GM19455 (cell line): ENCODE data around the gene NSL1.

Experiments used
- ATAC-seq: cut with Tn5 transposase; IDR thresholded peaks from one replicate; pipeline ENCODE4 v1.9.1; 2021; ENCODE audit not compliant: unreplicated experiment

Gene NSL1

DNA sequence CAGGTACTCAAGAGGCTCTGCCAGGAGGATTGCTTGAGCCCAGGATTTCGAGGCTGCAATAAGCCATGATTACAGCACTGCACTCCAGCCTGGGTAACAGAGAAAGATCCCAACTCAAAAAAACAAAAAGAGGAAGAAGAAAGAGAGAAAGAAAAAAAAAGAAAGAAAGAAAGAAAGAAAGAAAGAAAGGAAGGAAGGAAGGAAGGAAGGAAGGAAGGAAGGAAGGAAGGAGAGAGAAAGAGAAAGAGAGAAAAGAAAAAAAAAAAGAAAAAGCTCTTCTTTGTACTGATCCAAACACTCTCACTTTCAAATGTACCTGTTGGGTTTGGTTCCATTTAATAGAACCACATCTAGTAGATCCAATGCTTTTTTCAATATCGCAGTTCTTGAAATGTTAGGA lies 103.8 kb downstream of the NSL1 start:
- ATAC-seq, result no peak

DNA sequence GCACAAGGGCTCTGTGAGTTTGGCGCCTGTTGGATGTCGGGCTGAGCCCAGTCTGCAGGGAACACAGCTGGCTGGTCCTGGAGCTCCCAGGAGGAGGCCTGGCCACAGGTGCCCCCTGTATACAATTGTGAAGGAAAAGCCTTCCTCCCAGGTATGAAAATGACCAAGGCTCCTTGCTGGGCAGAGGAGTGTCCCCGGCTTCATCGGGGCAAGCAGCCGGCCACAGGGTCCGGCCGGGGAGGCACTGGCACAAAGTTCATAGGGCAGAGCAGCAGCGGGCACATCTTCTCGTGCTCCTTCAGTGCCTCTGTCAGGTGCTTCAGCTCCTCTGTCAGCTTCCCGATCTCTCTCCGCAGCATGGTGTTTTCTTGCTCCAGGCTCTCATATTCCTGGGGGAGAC lies 105.0 kb downstream of the NSL1 start:
- ATAC-seq, result no peak

DNA sequence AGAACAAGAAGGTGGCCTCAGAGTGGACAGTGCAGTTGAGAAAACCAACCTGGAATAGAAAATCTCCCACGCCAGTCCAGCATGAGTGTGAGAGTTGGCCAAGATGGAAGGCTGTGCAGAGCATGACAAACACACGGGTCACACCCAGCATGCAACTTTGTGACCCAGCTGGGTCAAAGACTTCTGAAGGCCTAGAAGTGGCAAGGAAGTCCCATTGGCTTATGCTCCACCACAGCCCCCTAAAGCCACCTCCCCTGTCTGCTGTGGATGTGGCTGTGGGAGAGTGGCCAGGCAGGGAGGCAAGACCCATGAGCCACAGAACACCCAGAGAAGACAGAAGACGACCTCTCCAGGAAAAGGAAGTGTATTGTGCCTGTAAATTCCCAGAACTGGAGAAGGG lies 105.5 kb downstream of the NSL1 start:
- ATAC-seq, result no peak

GRCh38 chr1:212685429-212685828 lies 106.1 kb downstream of the NSL1 start:
- no peak for ATAC-seq

DNA sequence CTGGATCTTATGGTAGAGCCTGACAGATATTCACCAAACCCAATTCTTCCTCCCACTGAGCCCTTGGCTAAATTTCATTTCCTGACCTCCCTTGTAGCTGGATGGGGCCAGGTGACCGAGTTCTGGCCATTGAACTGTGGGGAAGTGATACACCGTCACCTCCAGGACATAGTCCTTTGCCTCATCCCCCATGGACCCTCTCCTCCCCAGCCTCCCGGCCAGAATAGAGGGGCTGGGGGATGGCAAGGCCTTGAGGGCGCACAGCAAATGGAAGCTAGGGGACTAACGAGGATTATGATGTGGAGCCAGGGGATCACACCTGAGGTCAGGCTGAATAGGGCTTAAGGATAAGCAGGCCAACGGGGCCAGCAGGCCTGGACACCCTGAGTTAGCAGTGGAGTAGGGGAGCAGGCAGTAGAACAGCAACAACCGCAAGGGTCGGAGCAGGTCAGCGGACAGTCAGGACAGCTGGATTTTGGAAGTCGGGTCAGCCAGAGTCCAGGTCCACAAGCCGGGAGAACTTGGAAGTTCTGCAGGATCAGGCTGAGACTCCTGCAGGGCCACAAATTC lies 107.0 kb downstream of the NSL1 start:
- ATAC-seq, result no peak

GRCh38 chr1:212684076-212684475 lies 107.5 kb downstream of the NSL1 start:
- ATAC-seq, result no peak

GRCh38 chr1:212683357-212683722 lies 108.2 kb downstream of the NSL1 start:
- peak; percentile 77 for ATAC-seq

- ATAC-seq, result no peak
Measured at GRCh38 chr1:212680680-212681389, 110.7 kb downstream of the NSL1 start.

DNA sequence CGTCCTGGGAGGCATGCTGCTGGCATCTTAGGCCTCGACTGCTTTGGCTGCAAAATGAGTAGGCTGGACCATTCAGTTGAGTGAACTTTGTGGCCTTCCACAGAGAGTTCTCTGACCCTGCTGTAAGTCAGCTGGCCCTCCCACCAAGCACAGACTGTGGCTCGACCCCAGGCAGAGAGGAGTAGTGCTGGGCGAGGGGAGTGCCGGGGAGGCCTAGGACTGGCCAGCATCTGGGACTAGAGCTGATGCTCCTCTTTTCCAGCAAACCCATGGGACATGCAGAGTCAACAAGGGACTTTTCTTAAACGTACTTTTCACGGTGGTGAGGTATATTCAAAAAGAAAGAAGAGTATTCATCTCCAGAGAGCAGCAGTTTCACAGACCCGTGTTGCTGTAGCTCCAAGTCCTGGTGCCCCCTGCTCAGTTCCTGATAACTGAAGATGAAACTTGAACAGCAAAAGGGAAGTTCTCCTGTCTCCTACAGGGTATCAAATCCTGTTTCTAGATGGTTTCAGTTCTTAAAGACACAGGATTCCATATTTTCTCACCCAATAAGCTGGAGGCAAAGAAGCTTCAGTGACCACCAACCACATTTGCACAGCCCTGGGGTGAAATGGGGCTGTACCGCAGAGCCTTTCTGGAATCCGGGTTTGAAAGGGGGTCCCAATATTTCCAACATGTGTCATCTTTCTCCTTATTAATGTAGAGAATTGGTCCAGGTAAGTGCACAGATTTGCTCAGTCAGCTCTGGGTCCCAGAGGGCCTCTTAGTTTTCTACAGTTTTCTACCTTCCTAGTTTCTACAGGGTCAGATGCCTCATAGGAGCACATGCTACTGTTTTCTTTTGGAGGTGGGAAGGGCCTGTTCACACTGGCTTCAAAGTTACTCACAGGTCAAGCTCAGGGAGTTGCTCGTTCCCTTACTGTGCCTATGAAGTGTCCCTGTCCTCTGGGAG lies 112.8 kb downstream of the NSL1 start:
- ATAC-seq, result peak; percentile 65

GRCh38 chr1:212677573-212677972 lies 114.0 kb downstream of the NSL1 start:
- ATAC-seq, result no peak

GRCh38 chr1:212677136-212677535 lies 114.4 kb downstream of the NSL1 start:
- ATAC-seq, result no peak
